Measurements from ENCODE around the gene ALG1.

GRCh38 chr16:5032748-5033167 lies 38.9 kb upstream of the ALG1 start:
- TF ChIP-seq EP300 (conservative IDR thresholded peaks at IDR 0.05; ENCODE audit: poor library complexity, severe bottlenecking) (no peak), POLR2AphosphoS5 (IDR thresholded peaks at IDR 0.05) (no peak), CTCF (IDR thresholded peaks at IDR 0.05; ENCODE audit: poor library complexity, severe bottlenecking) (no peak), RAD21 (conservative IDR thresholded peaks at IDR 0.05) (no peak), EZH2 (IDR thresholded peaks at IDR 0.05; ENCODE audit: borderline replicate concordance, insufficient read depth, low read length, poor library complexity, severe bottlenecking) (no peak), MXI1 (conservative IDR thresholded peaks at IDR 0.05; ENCODE audit: poor library complexity, severe bottlenecking) (no peak), SMC3 (conservative IDR thresholded peaks at IDR 0.05; ENCODE audit: poor library complexity) (no peak), TAF1 (IDR thresholded peaks at IDR 0.05; ENCODE audit: low read depth) (no peak)
- TF ChIP-seq, protein P1, sequence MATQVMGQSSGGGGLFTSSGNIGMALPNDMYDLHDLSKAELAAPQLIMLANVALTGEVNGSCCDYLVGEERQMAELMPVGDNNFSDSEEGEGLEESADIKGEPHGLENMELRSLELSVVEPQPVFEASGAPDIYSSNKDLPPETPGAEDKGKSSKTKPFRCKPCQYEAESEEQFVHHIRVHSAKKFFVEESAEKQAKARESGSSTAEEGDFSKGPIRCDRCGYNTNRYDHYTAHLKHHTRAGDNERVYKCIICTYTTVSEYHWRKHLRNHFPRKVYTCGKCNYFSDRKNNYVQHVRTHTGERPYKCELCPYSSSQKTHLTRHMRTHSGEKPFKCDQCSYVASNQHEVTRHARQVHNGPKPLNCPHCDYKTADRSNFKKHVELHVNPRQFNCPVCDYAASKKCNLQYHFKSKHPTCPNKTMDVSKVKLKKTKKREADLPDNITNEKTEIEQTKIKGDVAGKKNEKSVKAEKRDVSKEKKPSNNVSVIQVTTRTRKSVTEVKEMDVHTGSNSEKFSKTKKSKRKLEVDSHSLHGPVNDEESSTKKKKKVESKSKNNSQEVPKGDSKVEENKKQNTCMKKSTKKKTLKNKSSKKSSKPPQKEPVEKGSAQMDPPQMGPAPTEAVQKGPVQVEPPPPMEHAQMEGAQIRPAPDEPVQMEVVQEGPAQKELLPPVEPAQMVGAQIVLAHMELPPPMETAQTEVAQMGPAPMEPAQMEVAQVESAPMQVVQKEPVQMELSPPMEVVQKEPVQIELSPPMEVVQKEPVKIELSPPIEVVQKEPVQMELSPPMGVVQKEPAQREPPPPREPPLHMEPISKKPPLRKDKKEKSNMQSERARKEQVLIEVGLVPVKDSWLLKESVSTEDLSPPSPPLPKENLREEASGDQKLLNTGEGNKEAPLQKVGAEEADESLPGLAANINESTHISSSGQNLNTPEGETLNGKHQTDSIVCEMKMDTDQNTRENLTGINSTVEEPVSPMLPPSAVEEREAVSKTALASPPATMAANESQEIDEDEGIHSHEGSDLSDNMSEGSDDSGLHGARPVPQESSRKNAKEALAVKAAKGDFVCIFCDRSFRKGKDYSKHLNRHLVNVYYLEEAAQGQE (IDR thresholded peaks at IDR 0.05; ENCODE audit: borderline replicate concordance): no peak

Data from neural cell (in vitro differentiated cells).